ENCODE measurements around the gene CCNJ. TPM values are rescaled to one million over a fixed set of nuclear protein-coding genes. Genes with fewer than 3 reads are reported as not detected.
A peak's percentile ranks its signal among the peaks of the same experiment; 100 is the strongest.

CCNJ gene
- total RNA-seq, 6 experiments from 2014 or later: 1.3 to 3.3 (median 2.3) TPM

DNA sequence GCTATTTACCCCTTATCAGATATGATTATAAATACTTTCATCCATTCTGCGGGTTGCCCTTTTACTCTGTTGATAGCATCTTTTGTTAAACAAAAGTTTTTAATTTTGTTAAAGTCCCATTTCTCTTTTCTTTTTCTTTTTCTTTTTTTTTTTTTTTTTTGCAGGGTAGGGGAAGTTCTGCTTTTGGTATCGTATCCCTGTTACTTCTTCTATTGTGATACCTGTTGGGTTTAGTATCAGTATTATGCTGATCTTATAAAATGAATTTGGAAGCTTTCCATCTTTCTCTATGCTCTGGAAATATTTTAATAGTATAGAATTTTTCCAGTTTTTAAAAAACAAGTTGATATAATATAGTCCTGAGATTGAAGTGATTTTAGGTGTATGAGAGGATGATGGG lies 6.0 kb downstream of the CCNJ start:
- ATAC-seq: no peak
- Histone ChIP-seq H3K27me3 (no peaks in the 10 kb centered on the region), H3K4me1 (no peaks in the 10 kb centered on the region), H3K36me3 (no peaks in the 10 kb centered on the region), H3K9me3 (no peaks in the 10 kb centered on the region), H3K27ac (no peak overlapping the region), H3K4me3 (no peak overlapping the region)
- WGBS (ENCODE audit: insufficient coverage, low coverage, low lambda C conversion rate, missing lambda C conversion rate): 54% methylated on average over 1 of the region's 2 CpGs
- DNase-seq: no peak
- intact Hi-C loops (cut with DNase I): no loop called here
- TF ChIP-seq POLR2A (IDR thresholded peaks at IDR 0.05): no peak
- TF ChIP-seq, protein P1, sequence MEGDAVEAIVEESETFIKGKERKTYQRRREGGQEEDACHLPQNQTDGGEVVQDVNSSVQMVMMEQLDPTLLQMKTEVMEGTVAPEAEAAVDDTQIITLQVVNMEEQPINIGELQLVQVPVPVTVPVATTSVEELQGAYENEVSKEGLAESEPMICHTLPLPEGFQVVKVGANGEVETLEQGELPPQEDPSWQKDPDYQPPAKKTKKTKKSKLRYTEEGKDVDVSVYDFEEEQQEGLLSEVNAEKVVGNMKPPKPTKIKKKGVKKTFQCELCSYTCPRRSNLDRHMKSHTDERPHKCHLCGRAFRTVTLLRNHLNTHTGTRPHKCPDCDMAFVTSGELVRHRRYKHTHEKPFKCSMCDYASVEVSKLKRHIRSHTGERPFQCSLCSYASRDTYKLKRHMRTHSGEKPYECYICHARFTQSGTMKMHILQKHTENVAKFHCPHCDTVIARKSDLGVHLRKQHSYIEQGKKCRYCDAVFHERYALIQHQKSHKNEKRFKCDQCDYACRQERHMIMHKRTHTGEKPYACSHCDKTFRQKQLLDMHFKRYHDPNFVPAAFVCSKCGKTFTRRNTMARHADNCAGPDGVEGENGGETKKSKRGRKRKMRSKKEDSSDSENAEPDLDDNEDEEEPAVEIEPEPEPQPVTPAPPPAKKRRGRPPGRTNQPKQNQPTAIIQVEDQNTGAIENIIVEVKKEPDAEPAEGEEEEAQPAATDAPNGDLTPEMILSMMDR (IDR thresholded peaks at IDR 0.05): no peak

GRCh38 chr10:96053985-96054384 lies 10.6 kb downstream of the CCNJ start:
- DNase-seq: no peak
- Histone ChIP-seq H3K36me3 (peaks cover 0 to 14% (median 0%) of the 10 kb centered on the region in 4 donors), H3K4me3 (no peak overlapping the region), H3K27ac (no peak overlapping the region), H3K27me3 (no peaks in the 10 kb centered on the region), H3K9me3 (no peaks in the 10 kb centered on the region), H3K4me1 (no peaks in the 10 kb centered on the region)
- peak; percentile 18 to 68 (median 43) for ATAC-seq
- 75% methylated on average over 2 of the region's 2 CpGs for WGBS (ENCODE audit: insufficient coverage, low coverage, low lambda C conversion rate, missing lambda C conversion rate)
- intact Hi-C loops (cut with DNase I): no loop called here
- TF ChIP-seq POLR2A (IDR thresholded peaks at IDR 0.05): no peak
- TF ChIP-seq, protein P1 (IDR thresholded peaks at IDR 0.05): no peak

DNA sequence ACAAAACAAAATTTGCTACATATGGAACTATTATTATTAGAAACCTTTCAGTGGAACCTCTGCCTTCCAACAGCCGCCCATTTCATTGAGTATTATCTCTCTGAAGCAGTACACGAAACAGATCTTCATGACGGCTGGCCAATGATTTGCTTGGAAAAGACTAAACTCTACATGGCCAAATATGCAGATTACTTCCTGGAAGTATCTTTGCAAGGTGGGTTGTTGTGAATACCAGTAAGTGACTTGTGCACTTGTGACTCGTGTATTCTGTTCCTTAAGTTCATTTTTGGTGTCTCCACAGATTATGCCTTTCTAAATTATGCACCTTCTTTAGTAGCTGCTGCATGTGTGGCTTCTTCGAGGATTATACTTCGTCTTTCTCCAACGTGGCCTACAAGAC lies 13.4 kb downstream of the CCNJ start:
- no peaks in the 10 kb centered on the region for H3K4me1 ChIP-seq
- no peak overlapping the region for H3K4me3 ChIP-seq
- H3K27ac ChIP-seq: no peak overlapping the region
- DNase-seq (no peak), ATAC-seq (no peak)
- no peaks in the 10 kb centered on the region for H3K9me3 ChIP-seq
- intact Hi-C loops (cut with DNase I): no loop called here
- peaks cover 0 to 14% (median 0%) of the 10 kb centered on the region in 4 donors for H3K36me3 ChIP-seq
- H3K27me3 ChIP-seq: no peaks in the 10 kb centered on the region
- no peak for TF ChIP-seq POLR2A (IDR thresholded peaks at IDR 0.05)
- TF ChIP-seq, protein P1 (IDR thresholded peaks at IDR 0.05): no peak
- WGBS (ENCODE audit: insufficient coverage, low coverage, low lambda C conversion rate, missing lambda C conversion rate): 92% methylated on average over 5 of the region's 7 CpGs

DNA sequence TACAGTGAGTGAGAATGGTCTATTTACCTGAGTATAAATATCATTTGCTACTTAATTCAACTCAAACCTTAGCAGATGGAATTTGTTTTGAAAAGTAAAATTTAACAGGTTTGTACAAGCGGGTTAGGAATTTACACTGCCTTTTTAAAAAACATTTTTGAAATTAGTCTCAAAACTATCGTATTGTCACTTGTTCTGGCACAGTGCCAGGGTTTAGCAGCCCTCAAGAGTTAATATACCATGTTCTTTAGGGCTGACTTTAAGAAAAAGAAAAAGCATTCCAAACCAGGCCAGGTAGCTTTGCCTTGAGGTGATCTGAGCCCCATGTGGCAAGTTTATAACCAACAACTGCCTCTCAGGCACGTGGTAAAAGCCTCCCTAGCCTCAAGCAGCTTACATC lies 17.8 kb downstream of the CCNJ start:
- ATAC-seq (no peak), DNase-seq (no peak)
- Histone ChIP-seq H3K36me3 (peaks cover 0 to 14% (median under 1%) of the 10 kb centered on the region in 4 donors), H3K27ac (no peak overlapping the region), H3K4me3 (no peak overlapping the region), H3K27me3 (no peaks in the 10 kb centered on the region), H3K9me3 (no peaks in the 10 kb centered on the region), H3K4me1 (no peaks in the 10 kb centered on the region)
- intact Hi-C loops (cut with DNase I): no loop called here
- no peak for TF ChIP-seq POLR2A (IDR thresholded peaks at IDR 0.05)
- TF ChIP-seq, protein P1 (IDR thresholded peaks at IDR 0.05): no peak
- WGBS (ENCODE audit: insufficient coverage, low coverage, low lambda C conversion rate, missing lambda C conversion rate): 97% methylated on average over 3 of the region's 3 CpGs

DNA sequence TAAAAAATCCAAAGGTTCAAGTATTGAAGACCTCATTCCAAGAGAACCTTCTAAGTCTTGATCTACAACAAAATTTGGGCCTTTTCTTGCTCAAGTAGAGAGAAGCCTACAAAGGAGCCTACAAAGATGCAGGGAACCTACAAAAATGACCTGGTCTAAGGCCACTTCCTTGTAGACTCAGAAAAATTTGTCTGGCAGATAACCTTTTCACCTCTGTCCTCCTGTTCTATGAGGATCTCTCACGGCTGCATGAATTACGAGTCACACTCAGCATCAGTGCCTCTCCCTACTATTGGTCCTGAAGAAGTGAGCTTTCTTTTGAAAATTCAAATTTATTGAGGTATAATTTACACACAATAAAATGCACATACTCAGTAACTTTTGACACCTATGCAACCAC lies 29.3 kb downstream of the CCNJ start:
- 87% methylated on average over 2 of the region's 2 CpGs for WGBS (ENCODE audit: insufficient coverage, low coverage, low lambda C conversion rate, missing lambda C conversion rate)
- ATAC-seq (peak in 3 of 4 donors; percentile 29 to 68 (median 68)), DNase-seq (no peak)
- Histone ChIP-seq H3K27ac (no peak overlapping the region), H3K4me1 (no peaks in the 10 kb centered on the region), H3K27me3 (no peaks in the 10 kb centered on the region), H3K36me3 (no peaks in the 10 kb centered on the region), H3K9me3 (no peaks in the 10 kb centered on the region), H3K4me3 (no peak overlapping the region)
- TF ChIP-seq, protein P1 (IDR thresholded peaks at IDR 0.05): no peak
- TF ChIP-seq POLR2A (IDR thresholded peaks at IDR 0.05): no peak
- intact Hi-C loops (cut with DNase I): no loop called here
